HG03565 (cell line): ENCODE results near the gene TMEM132D.
"Not testable (repeated sequence)": the region's sequence is repeated elsewhere in the genome, so short reads cannot be mapped to it uniquely, and the experiment has no call there.

Experiments used
- ATAC-seq: cut with Tn5 transposase; IDR thresholded peaks from one replicate; pipeline ENCODE4 v1.9.1; 2021; ENCODE audit warnings: mild to moderate bottlenecking, moderate library complexity; ENCODE audit not compliant: unreplicated experiment

The TMEM132D gene

GRCh38 chr12:129080821-129081220 is 823.0 kb downstream of the TMEM132D start:
- no peak for ATAC-seq

- ATAC-seq: no peak
These were observed 823.4 kb downstream of the TMEM132D start for GRCh38 chr12:129080391-129080790.

GRCh38 chr12:129079719-129080118 is 824.1 kb downstream of the TMEM132D start:
- ATAC-seq: no peak

- no peak for ATAC-seq
These were observed 827.1 kb downstream of the TMEM132D start for GRCh38 chr12:129076441-129077320.

- no peak for ATAC-seq
These were observed 828.2 kb downstream of the TMEM132D start for GRCh38 chr12:129075460-129076208.

- no peak for ATAC-seq
These were observed 829.4 kb downstream of the TMEM132D start for GRCh38 chr12:129074379-129074778.

GRCh38 chr12:129073157-129073915 is 830.5 kb downstream of the TMEM132D start:
- ATAC-seq: no peak

GRCh38 chr12:129071362-129071761 is 832.5 kb downstream of the TMEM132D start:
- no peak for ATAC-seq

GRCh38 chr12:129069886-129070285 is 833.9 kb downstream of the TMEM132D start:
- no peak for ATAC-seq

- ATAC-seq: no peak
These were observed 835.1 kb downstream of the TMEM132D start for GRCh38 chr12:129068684-129069083.

- ATAC-seq: no peak
These were observed 836.3 kb downstream of the TMEM132D start for GRCh38 chr12:129067491-129067890.

GRCh38 chr12:129064209-129064855 is 839.5 kb downstream of the TMEM132D start:
- no peak for ATAC-seq

GRCh38 chr12:129063600-129063999 is 840.2 kb downstream of the TMEM132D start:
- no peak for ATAC-seq

GRCh38 chr12:129053232-129053631 is 850.6 kb downstream of the TMEM132D start:
- no peak for ATAC-seq

- ATAC-seq: no peak
These were observed 851.5 kb downstream of the TMEM132D start for GRCh38 chr12:129052373-129052772.

GRCh38 chr12:129049917-129050316 is 853.9 kb downstream of the TMEM132D start:
- ATAC-seq: no peak

GRCh38 chr12:129043334-129043733 is 860.5 kb downstream of the TMEM132D start:
- ATAC-seq: not testable (repeated sequence)

- ATAC-seq: no peak
These were observed 867.7 kb downstream of the TMEM132D start for GRCh38 chr12:129036135-129036534.

- ATAC-seq: no peak
These were observed 869.1 kb downstream of the TMEM132D start for GRCh38 chr12:129034558-129035289.

GRCh38 chr12:129028844-129029243 is 875.0 kb downstream of the TMEM132D start:
- no peak for ATAC-seq
